ENCODE measurements around the gene DTX3. TPM values are rescaled to one million over a fixed set of nuclear protein-coding genes. Genes with fewer than 3 reads are reported as not detected.
"Not testable (repeated sequence)": the region's sequence is repeated elsewhere in the genome, so short reads cannot be mapped to it uniquely, and the experiment has no call there.

The DTX3 gene
- total and polyA plus RNA-seq, 4 experiments from 2014 or later = 4.2 to 37.1 (median 20.0) TPM

- Histone ChIP-seq H3K27ac (ENCODE audit: low read depth, low read length) (no peak overlapping the region), H3K27me3 (ENCODE audit: insufficient read depth, low read length) (no peaks in the 10 kb centered on the region), H3K36me3 (ENCODE audit: insufficient read depth, low read length) (no peaks in the 10 kb centered on the region), H3K9me3 (ENCODE audit: control insufficient read depth in 1 of 2, low read length in 2 of 2) (no peaks in the 10 kb centered on the region), H3K4me1 (ENCODE audit: insufficient read depth, low read length) (no peaks in the 10 kb centered on the region), H3K4me3 (ENCODE audit: low read length in 2 of 2) (no peak overlapping the region)
- CTCF ChIA-PET (ENCODE audit: partially characterized antibody) = no interaction called here
- Mint-ChIP-seq H3K4me3 (no peak overlapping the region), H3K36me3 (peaks cover 0 to 3% of the 10 kb centered on the region in 2 donors), H3K9me3 (no peaks in the 10 kb centered on the region), H3K4me1 (no peaks in the 10 kb centered on the region), H3K27me3 (peaks cover 1 to 13% of the 10 kb centered on the region in 2 donors), H3K27ac (no peak overlapping the region)
- DNase-seq = no peak
- intact Hi-C loops (cut with micrococcal nuclease) = no loop called here
- POLR2A ChIA-PET (ENCODE audit: partially characterized antibody) = no interaction called here
Measured at GRCh38 chr12:57568838-57569237, 35.8 kb upstream of the DTX3 start.

GRCh38 chr12:57569858-57570257, 34.8 kb upstream of the DTX3 start:
- Mint-ChIP-seq H3K9me3 (no peaks in the 10 kb centered on the region), H3K4me1 (no peaks in the 10 kb centered on the region), H3K27ac (no peak overlapping the region), H3K4me3 (no peak overlapping the region), H3K27me3 (peaks cover under 1 to 9% of the 10 kb centered on the region in 2 donors), H3K36me3 (peaks cover 0 to 3% of the 10 kb centered on the region in 2 donors)
- Histone ChIP-seq H3K27me3 (ENCODE audit: insufficient read depth, low read length) (no peaks in the 10 kb centered on the region), H3K27ac (ENCODE audit: low read depth, low read length) (no peak overlapping the region), H3K9me3 (ENCODE audit: control insufficient read depth in 1 of 2, low read length in 2 of 2) (no peaks in the 10 kb centered on the region), H3K36me3 (ENCODE audit: insufficient read depth, low read length) (no peaks in the 10 kb centered on the region), H3K4me1 (ENCODE audit: insufficient read depth, low read length) (no peaks in the 10 kb centered on the region), H3K4me3 (ENCODE audit: low read length in 2 of 2) (no peak overlapping the region)
- no peak for DNase-seq
- CTCF ChIA-PET (ENCODE audit: partially characterized antibody) = no interaction called here
- intact Hi-C loops (cut with micrococcal nuclease) = no loop called here
- POLR2A ChIA-PET (ENCODE audit: partially characterized antibody) = no interaction called here

GRCh38 chr12:57570438-57570837, 34.2 kb upstream of the DTX3 start:
- H3K4me1 Mint-ChIP-seq; H3K4me3 ChIP-seq (ENCODE audit: low read length in 2 of 2); H3K4me3 Mint-ChIP-seq; H3K4me1 ChIP-seq (ENCODE audit: insufficient read depth, low read length); H3K9me3 ChIP-seq (ENCODE audit: control insufficient read depth in 1 of 2, low read length in 2 of 2); H3K27ac ChIP-seq (ENCODE audit: low read depth, low read length); intact Hi-C loops (cut with micrococcal nuclease); H3K27ac Mint-ChIP-seq; DNase-seq; H3K27me3 ChIP-seq (ENCODE audit: insufficient read depth, low read length); H3K9me3 Mint-ChIP-seq; H3K36me3 Mint-ChIP-seq; H3K27me3 Mint-ChIP-seq; POLR2A ChIA-PET (ENCODE audit: partially characterized antibody); H3K36me3 ChIP-seq (ENCODE audit: insufficient read depth, low read length): not testable (repeated sequence)
- CTCF ChIA-PET (ENCODE audit: partially characterized antibody) = interaction anchor here (1.0 to 2.1 kb wide), 4 partner anchors 13 to 112 kb away, joined by 3 to 11 read pairs (median 6); partner anchors contain the start of genes B4GALNT1 and GLI1

- Histone ChIP-seq H3K27me3 (ENCODE audit: insufficient read depth, low read length) (no peaks in the 10 kb centered on the region), H3K9me3 (ENCODE audit: control insufficient read depth in 1 of 2, low read length in 2 of 2) (no peaks in the 10 kb centered on the region), H3K36me3 (ENCODE audit: insufficient read depth, low read length) (no peaks in the 10 kb centered on the region), H3K4me3 (ENCODE audit: low read length in 2 of 2) (no peak overlapping the region), H3K27ac (ENCODE audit: low read depth, low read length) (no peak overlapping the region), H3K4me1 (ENCODE audit: insufficient read depth, low read length) (no peaks in the 10 kb centered on the region)
- intact Hi-C loops (cut with micrococcal nuclease) = no loop called here
- Mint-ChIP-seq H3K36me3 (peaks cover 0 to 3% of the 10 kb centered on the region in 2 donors), H3K4me1 (no peaks in the 10 kb centered on the region), H3K27me3 (peaks cover 0 to 9% of the 10 kb centered on the region in 2 donors), H3K9me3 (no peaks in the 10 kb centered on the region), H3K27ac (no peak overlapping the region), H3K4me3 (no peak overlapping the region)
- CTCF ChIA-PET (ENCODE audit: partially characterized antibody) = interaction anchor here (0.6 to 2.1 kb wide), 4 partner anchors 11 to 18 kb away, joined by 3 to 11 read pairs (median 3); no protein-coding TSS in a partner anchor
- no peak for DNase-seq
- POLR2A ChIA-PET (ENCODE audit: partially characterized antibody) = no interaction called here
Measured at GRCh38 chr12:57571926-57572762, 32.5 kb upstream of the DTX3 start.

- Mint-ChIP-seq H3K27ac (no peak overlapping the region), H3K27me3 (peaks cover 0 to 1% of the 10 kb centered on the region in 2 donors), H3K36me3 (peaks cover 0 to 3% of the 10 kb centered on the region in 2 donors), H3K4me1 (no peaks in the 10 kb centered on the region), H3K4me3 (no peak overlapping the region), H3K9me3 (no peaks in the 10 kb centered on the region)
- DNase-seq = no peak
- POLR2A ChIA-PET (ENCODE audit: partially characterized antibody) = no interaction called here
- no peak overlapping the region for H3K4me3 ChIP-seq (ENCODE audit: low read length in 2 of 2)
- H3K4me1 ChIP-seq (ENCODE audit: insufficient read depth, low read length) = no peaks in the 10 kb centered on the region
- H3K9me3 ChIP-seq (ENCODE audit: control insufficient read depth in 1 of 2, low read length in 2 of 2) = no peaks in the 10 kb centered on the region
- CTCF ChIA-PET (ENCODE audit: partially characterized antibody) = interaction anchor here (0.8 to 2.0 kb wide), 7 partner anchors 8 to 116 kb away, joined by 3 to 6 read pairs (median 4); partner anchors contain the start of gene GLI1
- intact Hi-C loops (cut with micrococcal nuclease) = no loop called here
- H3K27me3 ChIP-seq (ENCODE audit: insufficient read depth, low read length) = no peaks in the 10 kb centered on the region
- H3K27ac ChIP-seq (ENCODE audit: low read depth, low read length) = no peak overlapping the region
- H3K36me3 ChIP-seq (ENCODE audit: insufficient read depth, low read length) = no peaks in the 10 kb centered on the region
Measured at GRCh38 chr12:57574795-57575194, 29.8 kb upstream of the DTX3 start.

- intact Hi-C loops (cut with micrococcal nuclease) = no loop called here
- POLR2A ChIA-PET (ENCODE audit: partially characterized antibody) = no interaction called here
- no peak overlapping the region for H3K4me3 ChIP-seq (ENCODE audit: low read length in 2 of 2)
- CTCF ChIA-PET (ENCODE audit: partially characterized antibody) = interaction anchor here (0.8 to 2.0 kb wide), 6 partner anchors 8 to 166 kb away, joined by 3 to 6 read pairs (median 4); partner anchors contain the start of gene GLI1
- Mint-ChIP-seq H3K27me3 (peaks cover 0 to 3% of the 10 kb centered on the region in 2 donors), H3K4me1 (no peaks in the 10 kb centered on the region), H3K27ac (peak overlapping the region in 1 of 7 donors; percentile 42), H3K9me3 (no peaks in the 10 kb centered on the region), H3K4me3 (no peak overlapping the region), H3K36me3 (peaks cover 0 to 3% of the 10 kb centered on the region in 2 donors)
- no peak overlapping the region for H3K27ac ChIP-seq (ENCODE audit: low read depth, low read length)
- no peaks in the 10 kb centered on the region for H3K4me1 ChIP-seq (ENCODE audit: insufficient read depth, low read length)
- H3K27me3 ChIP-seq (ENCODE audit: insufficient read depth, low read length) = no peaks in the 10 kb centered on the region
- H3K9me3 ChIP-seq (ENCODE audit: control insufficient read depth in 1 of 2, low read length in 2 of 2) = no peaks in the 10 kb centered on the region
- no peak for DNase-seq
- H3K36me3 ChIP-seq (ENCODE audit: insufficient read depth, low read length) = no peaks in the 10 kb centered on the region
Measured at GRCh38 chr12:57575771-57576612, 28.6 kb upstream of the DTX3 start.

- Histone ChIP-seq H3K4me3 (ENCODE audit: low read length in 2 of 2) (no peak overlapping the region), H3K36me3 (ENCODE audit: insufficient read depth, low read length) (no peaks in the 10 kb centered on the region), H3K9me3 (ENCODE audit: control insufficient read depth in 1 of 2, low read length in 2 of 2) (no peaks in the 10 kb centered on the region), H3K27ac (ENCODE audit: low read depth, low read length) (no peak overlapping the region), H3K27me3 (ENCODE audit: insufficient read depth, low read length) (no peaks in the 10 kb centered on the region), H3K4me1 (ENCODE audit: insufficient read depth, low read length) (no peaks in the 10 kb centered on the region)
- Mint-ChIP-seq H3K27me3 (peaks cover 0 to 3% of the 10 kb centered on the region in 2 donors), H3K4me1 (no peaks in the 10 kb centered on the region), H3K27ac (no peak overlapping the region), H3K9me3 (no peaks in the 10 kb centered on the region), H3K4me3 (no peak overlapping the region), H3K36me3 (peaks cover 0 to 3% of the 10 kb centered on the region in 2 donors)
- ChIA-PET CTCF (ENCODE audit: partially characterized antibody) (interaction anchor here (1.1 to 1.8 kb wide), 3 partner anchors 8 to 165 kb away, joined by 3 to 6 read pairs (median 4); no protein-coding TSS in a partner anchor), POLR2A (ENCODE audit: partially characterized antibody) (no interaction called here)
- intact Hi-C loops (cut with micrococcal nuclease) = no loop called here
- no peak for DNase-seq
Measured at GRCh38 chr12:57576613-57577160, 27.9 kb upstream of the DTX3 start.
